H1 (cell line): ENCODE measurements around the gene SPRR3.

Experiments used
- BACH1 ChIP-seq: IDR thresholded peaks from 2 replicates; pipeline ENCODE4 v1.6.1; 2012; ENCODE audit warnings: low read length, improper control_type of control experiment
- CEBPB ChIP-seq: IDR thresholded peaks from 2 replicates; pipeline ENCODE4 v1.6.1; 2012; ENCODE audit warnings: low read depth, low read length
- EP300 ChIP-seq, 2 experiments: IDR thresholded peaks; 1 replicate in 1 of 2; 2 replicates in 1 of 2; pipeline ENCODE4 v1.6.1; 2011 to 2012; ENCODE audit warnings: low read depth in 2 of 2, low read length in 2 of 2, mild to moderate bottlenecking in 2 of 2, borderline replicate concordance in 1 of 2, inconsistent platforms in 1 of 2, moderate library complexity in 1 of 2
- EZH2 ChIP-seq: fragments of 200-600 bp; sonication (generic); IDR thresholded peaks from 2 replicates; pipeline ENCODE4 v1.7.1; 2012; ENCODE audit warnings: low read depth, mild to moderate bottlenecking, moderate library complexity, low read length, inconsistent platforms; ENCODE audit not compliant: severe bottlenecking
- JUN ChIP-seq: IDR thresholded peaks from 2 replicates; pipeline ENCODE4 v1.6.1; 2011; ENCODE audit warnings: low read depth, mild to moderate bottlenecking, improper control_type of control experiment, low read length
- JUND ChIP-seq: IDR thresholded peaks from 2 replicates; pipeline ENCODE4 v1.6.1; 2011; ENCODE audit warnings: mild to moderate bottlenecking, improper control_type of control experiment, low read length
- PHF8 ChIP-seq: fragments of 200-600 bp; sonication (generic); conservative IDR thresholded peaks from 2 replicates; pipeline ENCODE4 v1.7.1; 2012; ENCODE audit warnings: low read depth, mild to moderate bottlenecking, inconsistent platforms, low read length, moderate library complexity
- POLR2AphosphoS5 ChIP-seq: IDR thresholded peaks from 2 replicates; pipeline ENCODE4 v1.6.1; 2011; ENCODE audit warnings: low read depth, low read length
- RAD21 ChIP-seq, 2 experiments: IDR thresholded peaks in 1 of 2; conservative IDR thresholded peaks in 1 of 2; 2 replicates each; pipeline ENCODE4 v1.6.1; 2011; ENCODE audit warnings: low read depth in 2 of 2, low read length in 2 of 2, improper control_type of control experiment in 1 of 2, inconsistent platforms in 1 of 2, mild to moderate bottlenecking in 1 of 2, moderate library complexity in 1 of 2
- SP1 ChIP-seq: IDR thresholded peaks from 2 replicates; pipeline ENCODE4 v1.6.1; 2011; ENCODE audit warnings: low read depth, low read length
- TAF1 ChIP-seq: IDR thresholded peaks from 2 replicates; pipeline ENCODE4 v1.6.1; 2011; ENCODE audit warnings: mild to moderate bottlenecking, low read depth, low read length
- YY1 ChIP-seq: IDR thresholded peaks from 2 replicates; pipeline ENCODE4 v1.6.1; 2011; ENCODE audit warnings: low read depth, mild to moderate bottlenecking, low read length
- TF ChIP-seq, protein P1 (sequence below): IDR thresholded peaks from 2 replicates; pipeline ENCODE4 v1.6.1; 2011; ENCODE audit warnings: low read length, improper control_type of control experiment
- TF ChIP-seq, protein P2 (sequence below), 3 experiments: IDR thresholded peaks; 1 replicate in 2 of 3; 2 replicates in 1 of 3; pipeline versions ENCODE4 v1.5.1 to v1.6.1; 2011; ENCODE audit warnings: low read length in 3 of 3, mild to moderate bottlenecking in 3 of 3, inconsistent platforms in 2 of 3, low read depth in 1 of 3, moderate library complexity in 1 of 3; ENCODE audit not compliant: insufficient read depth in 1 of 3; ENCODE audit errors: control extremely low read depth in 1 of 3

DNA sequence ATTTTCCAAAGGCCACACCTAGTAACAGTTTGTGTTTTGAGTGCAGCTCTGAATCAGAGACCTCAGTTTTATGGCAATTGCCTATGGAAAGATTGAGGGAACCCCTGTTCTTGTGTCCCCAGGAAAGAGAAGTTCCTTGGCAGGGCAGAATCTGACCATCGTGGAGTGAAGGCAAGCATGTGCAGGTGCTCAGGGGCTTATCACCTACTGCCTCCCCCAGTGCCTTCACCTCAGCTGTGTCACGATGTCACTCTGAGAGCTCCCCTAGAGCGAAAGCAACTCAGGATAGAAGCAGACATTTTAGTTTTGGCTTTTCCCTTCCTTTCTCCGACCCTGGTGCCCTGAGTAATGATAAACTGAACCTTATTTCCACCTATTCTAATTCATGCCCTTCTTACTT is 19.5 kb upstream of the SPRR3 start:
- TF ChIP-seq EZH2 = no peak
- TF ChIP-seq YY1 = no peak
- TF ChIP-seq, protein P1, sequence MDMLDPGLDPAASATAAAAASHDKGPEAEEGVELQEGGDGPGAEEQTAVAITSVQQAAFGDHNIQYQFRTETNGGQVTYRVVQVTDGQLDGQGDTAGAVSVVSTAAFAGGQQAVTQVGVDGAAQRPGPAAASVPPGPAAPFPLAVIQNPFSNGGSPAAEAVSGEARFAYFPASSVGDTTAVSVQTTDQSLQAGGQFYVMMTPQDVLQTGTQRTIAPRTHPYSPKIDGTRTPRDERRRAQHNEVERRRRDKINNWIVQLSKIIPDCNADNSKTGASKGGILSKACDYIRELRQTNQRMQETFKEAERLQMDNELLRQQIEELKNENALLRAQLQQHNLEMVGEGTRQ = no peak
- TF ChIP-seq, protein P2, sequence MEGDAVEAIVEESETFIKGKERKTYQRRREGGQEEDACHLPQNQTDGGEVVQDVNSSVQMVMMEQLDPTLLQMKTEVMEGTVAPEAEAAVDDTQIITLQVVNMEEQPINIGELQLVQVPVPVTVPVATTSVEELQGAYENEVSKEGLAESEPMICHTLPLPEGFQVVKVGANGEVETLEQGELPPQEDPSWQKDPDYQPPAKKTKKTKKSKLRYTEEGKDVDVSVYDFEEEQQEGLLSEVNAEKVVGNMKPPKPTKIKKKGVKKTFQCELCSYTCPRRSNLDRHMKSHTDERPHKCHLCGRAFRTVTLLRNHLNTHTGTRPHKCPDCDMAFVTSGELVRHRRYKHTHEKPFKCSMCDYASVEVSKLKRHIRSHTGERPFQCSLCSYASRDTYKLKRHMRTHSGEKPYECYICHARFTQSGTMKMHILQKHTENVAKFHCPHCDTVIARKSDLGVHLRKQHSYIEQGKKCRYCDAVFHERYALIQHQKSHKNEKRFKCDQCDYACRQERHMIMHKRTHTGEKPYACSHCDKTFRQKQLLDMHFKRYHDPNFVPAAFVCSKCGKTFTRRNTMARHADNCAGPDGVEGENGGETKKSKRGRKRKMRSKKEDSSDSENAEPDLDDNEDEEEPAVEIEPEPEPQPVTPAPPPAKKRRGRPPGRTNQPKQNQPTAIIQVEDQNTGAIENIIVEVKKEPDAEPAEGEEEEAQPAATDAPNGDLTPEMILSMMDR (IDR thresholded peaks at IDR 0.05; ENCODE audit: control extremely low read depth in 1 of 3, insufficient read depth in 1 of 3, low read depth in 1 of 3, low read length in 3 of 3) = no peak
- TF ChIP-seq JUND = no peak
- TF ChIP-seq JUN = no peak
- no peak for TF ChIP-seq SP1
- no peak for TF ChIP-seq POLR2AphosphoS5
- no peak for TF ChIP-seq BACH1
- no peak for TF ChIP-seq CEBPB
- TF ChIP-seq EP300 (IDR thresholded peaks at IDR 0.05; ENCODE audit: borderline replicate concordance in 1 of 2, low read depth in 2 of 2, low read length in 2 of 2) = no peak
- no peak for TF ChIP-seq TAF1
- TF ChIP-seq RAD21 (IDR thresholded peaks at IDR 0.05 in 1 of 2, conservative IDR thresholded peaks at IDR 0.05 in 1 of 2; ENCODE audit: low read depth in 2 of 2, low read length in 2 of 2) = no peak
- TF ChIP-seq PHF8 = no peak
